CD4-positive, alpha-beta memory T cell (primary cell): ENCODE results near the gene MSI2. TPM values are rescaled to one million over a fixed set of nuclear protein-coding genes. Genes with fewer than 3 reads are reported as not detected.

Experiments
- CTCF ChIA-PET: fragments of 350-600 bp; sonication (Branson Sonifier 250); formaldehyde crosslinking; loops from one replicate; lab custom pipeline; 2021; ENCODE audit warnings: inconsistent platforms; ENCODE audit not compliant: partially characterized antibody; lab: Charles Lee
- POLR2A ChIA-PET: fragments of 350-600 bp; sonication (Branson Sonifier 250); formaldehyde crosslinking; loops from one replicate; lab custom pipeline; 2021; ENCODE audit not compliant: partially characterized antibody; lab: Charles Lee
- DNase-seq, 5 donors: peaks; one replicate each; pipeline versions ENCODE4 v3.0.0 to v3.0.0-alpha.2; 2020 to 2022; ENCODE audit warnings: mixed read lengths in 1 of 5
- H3K27ac ChIP-seq: one replicate; pipeline ENCODE4 v1.7.0; 2013; ENCODE audit warnings: low read depth, low read length
- H3K27me3 ChIP-seq: 2 replicates; pipeline ENCODE4 v1.7.0; 2013; ENCODE audit warnings: mild to moderate bottlenecking, low read length, moderate library complexity; ENCODE audit not compliant: insufficient read depth
- H3K36me3 ChIP-seq: 2 replicates; pipeline ENCODE4 v1.7.0; 2013; ENCODE audit warnings: mild to moderate bottlenecking, low read length, moderate library complexity; ENCODE audit not compliant: insufficient read depth
- H3K4me1 ChIP-seq: 2 replicates; pipeline ENCODE4 v1.7.0; 2013; ENCODE audit warnings: mild to moderate bottlenecking, low read length, moderate library complexity; ENCODE audit not compliant: insufficient read depth
- H3K4me3 ChIP-seq, 2 donors: one replicate each; pipeline ENCODE4 v1.7.0; 2013; ENCODE audit warnings: low read length in 2 of 2, mild to moderate bottlenecking in 1 of 2
- H3K9me3 ChIP-seq, 2 donors: one replicate each; pipeline ENCODE4 v1.7.0; 2013; ENCODE audit warnings: low read length in 2 of 2, control low read depth in 1 of 2; ENCODE audit not compliant: control insufficient read depth in 1 of 2
- H3K27ac Mint-ChIP-seq, 7 donors: one replicate each; pipeline ENCODE4 v1.8.0; 2020 to 2021; ENCODE audit warnings: mixed read lengths in 7 of 7, mild to moderate bottlenecking in 6 of 7, inconsistent platforms in 3 of 7, moderate library complexity in 3 of 7
- H3K27me3 Mint-ChIP-seq, 2 donors: one replicate each; pipeline ENCODE4 v1.8.0; 2020 to 2021; ENCODE audit warnings: mixed read lengths in 2 of 2
- H3K36me3 Mint-ChIP-seq, 2 donors: one replicate each; pipeline ENCODE4 v1.8.0; 2020 to 2021; ENCODE audit warnings: mixed read lengths in 2 of 2, inconsistent platforms in 1 of 2, mild to moderate bottlenecking in 1 of 2
- H3K4me1 Mint-ChIP-seq, 4 donors: one replicate each; pipeline ENCODE4 v1.8.0; 2020 to 2021; ENCODE audit warnings: mixed read lengths in 4 of 4, mild to moderate bottlenecking in 1 of 4
- H3K4me3 Mint-ChIP-seq, 8 donors: one replicate each; pipeline ENCODE4 v1.8.0; 2020 to 2021; ENCODE audit warnings: mixed read lengths in 8 of 8, mild to moderate bottlenecking in 7 of 8, moderate library complexity in 6 of 8, inconsistent platforms in 3 of 8
- H3K9me3 Mint-ChIP-seq, 8 donors: one replicate each; pipeline ENCODE4 v1.8.0; 2020 to 2021; ENCODE audit warnings: mixed read lengths in 8 of 8, mild to moderate bottlenecking in 5 of 8, inconsistent platforms in 3 of 8, moderate library complexity in 1 of 8
- intact Hi-C: fragments of 100-400 bp; cut with micrococcal nuclease; formaldehyde crosslinking; loops from one replicate; pipeline ENCODE4 v1.15.1; 2023
- polyA plus RNA-seq, 2 donors: library from polyadenylated mRNA; unstranded; fragments of 300-500 nt; fragmentation: Illumina TruSeq; gene quantifications; one replicate each; pipeline ENCODE4 v1.2.3, GENCODE V29; 2021
- total RNA-seq, 2 experiments: library from RNA; stranded (reverse); gene quantifications; one replicate each; pipeline ENCODE4 v1.2.3, GENCODE V29; 2021

MSI2 gene
- total and polyA plus RNA-seq, 4 experiments from 2014 or later, result 2.1 to 110 (median 55.3) TPM

- Histone ChIP-seq H3K4me3 (no peak overlapping the region), H3K27me3 (no peaks in the 10 kb centered on the region), H3K27ac (no peak overlapping the region), H3K4me1 (no peaks in the 10 kb centered on the region), H3K9me3 (no peaks in the 10 kb centered on the region), H3K36me3 (peaks cover 5% of the 10 kb centered on the region)
- POLR2A ChIA-PET, result interaction anchor here (0.6 kb wide), 1 partner anchor 461 kb away, joined by 3 read pairs; no protein-coding TSS in a partner anchor
- H3K27me3 Mint-ChIP-seq, result no peaks in the 10 kb centered on the region
- peaks cover 38% of the 10 kb centered on the region in 2 donors for H3K36me3 Mint-ChIP-seq
- CTCF ChIA-PET, result no interaction called here
- no peak overlapping the region for H3K4me3 Mint-ChIP-seq
- H3K9me3 Mint-ChIP-seq, result no peaks in the 10 kb centered on the region
- H3K27ac Mint-ChIP-seq, result peak overlapping the region in 1 of 7 donors; percentile 13
- intact Hi-C loops, result no loop called here
- DNase-seq, result no peak
- H3K4me1 Mint-ChIP-seq, result peaks cover 16 to 47% (median 37%) of the 10 kb centered on the region in 4 donors
Measured at GRCh38 chr17:57343717-57344116, 87.4 kb downstream of the MSI2 start.

DNA sequence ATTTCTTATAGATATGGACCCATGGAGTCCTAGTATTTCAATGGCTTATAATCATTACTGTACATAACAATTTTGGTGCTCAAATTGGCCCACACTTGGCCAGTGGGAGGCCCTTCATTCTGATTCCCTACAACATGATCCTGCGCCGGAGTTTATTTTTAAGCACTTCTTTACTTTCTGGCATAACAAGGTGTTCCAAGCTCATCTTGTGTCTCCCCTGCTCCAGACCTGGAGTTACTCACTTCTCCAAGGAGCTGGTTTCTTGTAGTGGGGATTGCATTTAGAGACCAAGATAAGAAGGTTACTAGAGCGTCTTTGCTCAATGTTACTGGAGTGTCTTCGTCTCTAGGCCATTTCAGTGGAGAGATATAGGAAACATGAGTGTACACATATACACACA, 87.9 kb downstream of the MSI2 start:
- ChIA-PET CTCF (no interaction called here), POLR2A (interaction anchor here (0.6 kb wide), 1 partner anchor 462 kb away, joined by 3 read pairs; no protein-coding TSS in a partner anchor)
- H3K4me3 Mint-ChIP-seq, result no peak overlapping the region
- intact Hi-C loops, result no loop called here
- H3K27ac Mint-ChIP-seq, result no peak overlapping the region
- H3K9me3 Mint-ChIP-seq, result no peaks in the 10 kb centered on the region
- H3K27me3 Mint-ChIP-seq, result no peaks in the 10 kb centered on the region
- Histone ChIP-seq H3K4me3 (no peak overlapping the region), H3K4me1 (no peaks in the 10 kb centered on the region), H3K9me3 (no peaks in the 10 kb centered on the region), H3K27ac (no peak overlapping the region), H3K27me3 (no peaks in the 10 kb centered on the region), H3K36me3 (peaks cover 5% of the 10 kb centered on the region)
- peaks cover 16 to 45% (median 33%) of the 10 kb centered on the region in 4 donors for H3K4me1 Mint-ChIP-seq
- H3K36me3 Mint-ChIP-seq, result peaks cover 39 to 42% of the 10 kb centered on the region in 2 donors
- no peak for DNase-seq

DNA sequence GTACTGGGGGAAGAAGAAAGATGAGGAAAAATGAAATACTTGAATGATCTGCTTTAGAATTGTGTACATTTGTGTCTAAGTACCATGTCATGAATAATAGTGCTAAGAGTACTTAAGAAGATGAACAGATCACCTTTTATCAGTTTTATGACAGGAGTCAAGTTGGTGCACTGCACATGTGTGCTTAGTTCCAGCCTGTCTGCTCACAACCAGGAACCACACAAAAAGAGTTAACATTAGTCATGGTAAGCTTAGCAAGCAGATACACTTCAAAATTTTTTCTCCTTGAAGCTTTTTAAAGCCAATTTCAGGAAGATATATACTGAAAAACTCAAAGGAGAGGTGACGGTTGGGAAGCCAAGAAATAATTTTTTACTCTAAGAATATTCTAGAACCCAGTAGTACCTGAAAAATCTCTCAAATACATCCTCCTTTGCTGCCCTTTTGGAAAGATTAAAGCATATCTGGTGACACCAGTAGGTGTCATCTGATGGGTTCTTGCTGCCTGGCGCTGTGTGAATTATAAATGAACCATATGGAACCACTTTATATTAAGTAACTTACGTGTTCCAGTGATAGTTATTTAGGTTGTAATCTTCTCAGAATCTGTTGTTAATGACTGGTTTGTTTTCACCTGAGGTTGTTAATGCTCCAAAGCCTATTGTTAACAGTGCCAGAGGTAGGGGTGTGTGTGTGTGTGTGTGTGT, 93.4 kb downstream of the MSI2 start:
- POLR2A ChIA-PET, result no interaction called here
- Mint-ChIP-seq H3K4me3 (no peak overlapping the region), H3K9me3 (no peaks in the 10 kb centered on the region)

GRCh38 chr17:57350266-57350665, 93.9 kb downstream of the MSI2 start:
- no peak overlapping the region for H3K4me3 ChIP-seq
- CTCF ChIA-PET, result no interaction called here
- peaks cover 29% of the 10 kb centered on the region for H3K4me1 ChIP-seq
- intact Hi-C loops, result no loop called here
- no peaks in the 10 kb centered on the region for H3K27me3 Mint-ChIP-seq
- no peaks in the 10 kb centered on the region for H3K9me3 Mint-ChIP-seq
- peak overlapping the region in 1 of 7 donors; percentile 66 for H3K27ac Mint-ChIP-seq
- POLR2A ChIA-PET, result no interaction called here
- peaks cover 42 to 50% of the 10 kb centered on the region in 2 donors for H3K36me3 Mint-ChIP-seq
- no peak for DNase-seq
- H3K4me1 Mint-ChIP-seq, result peaks cover 30 to 54% (median 37%) of the 10 kb centered on the region in 4 donors
- no peak overlapping the region for H3K27ac ChIP-seq
- H3K4me3 Mint-ChIP-seq, result no peak overlapping the region
- H3K9me3 ChIP-seq, result no peaks in the 10 kb centered on the region
- no peaks in the 10 kb centered on the region for H3K27me3 ChIP-seq
- peaks cover 5% of the 10 kb centered on the region for H3K36me3 ChIP-seq

More for the DNA sequence above, 93.4 kb downstream of the MSI2 start:
- peaks cover 23% of the 10 kb centered on the region for H3K4me1 ChIP-seq
- peaks cover 26 to 48% (median 34%) of the 10 kb centered on the region in 4 donors for H3K4me1 Mint-ChIP-seq
- no peak for DNase-seq
- H3K27ac Mint-ChIP-seq, result no peak overlapping the region
- no peaks in the 10 kb centered on the region for H3K9me3 ChIP-seq
- peaks cover 42 to 50% of the 10 kb centered on the region in 2 donors for H3K36me3 Mint-ChIP-seq
- no peaks in the 10 kb centered on the region for H3K27me3 ChIP-seq
- no peak overlapping the region for H3K4me3 ChIP-seq
- H3K36me3 ChIP-seq, result peaks cover 5% of the 10 kb centered on the region
- intact Hi-C loops, result no loop called here
- no peaks in the 10 kb centered on the region for H3K27me3 Mint-ChIP-seq
- CTCF ChIA-PET, result no interaction called here
- no peak overlapping the region for H3K27ac ChIP-seq

GRCh38 chr17:57352665-57353175, 96.4 kb downstream of the MSI2 start:
- peaks cover 32 to 43% of the 10 kb centered on the region in 2 donors for H3K36me3 Mint-ChIP-seq
- no peak for DNase-seq
- no peaks in the 10 kb centered on the region for H3K9me3 Mint-ChIP-seq
- ChIA-PET POLR2A (no interaction called here), CTCF (interaction anchor here (1.6 kb wide), 1 partner anchor 110 kb away, joined by 4 read pairs; no protein-coding TSS in a partner anchor)
- Histone ChIP-seq H3K27ac (no peak overlapping the region), H3K4me1 (peaks cover 41% of the 10 kb centered on the region), H3K36me3 (peaks cover 5% of the 10 kb centered on the region), H3K27me3 (no peaks in the 10 kb centered on the region), H3K9me3 (no peaks in the 10 kb centered on the region), H3K4me3 (no peak overlapping the region)
- intact Hi-C loops, result no loop called here
- H3K27ac Mint-ChIP-seq, result no peak overlapping the region
- H3K4me1 Mint-ChIP-seq, result peaks cover 38 to 69% (median 56%) of the 10 kb centered on the region in 4 donors
- H3K27me3 Mint-ChIP-seq, result no peaks in the 10 kb centered on the region
- H3K4me3 Mint-ChIP-seq, result no peak overlapping the region

DNA sequence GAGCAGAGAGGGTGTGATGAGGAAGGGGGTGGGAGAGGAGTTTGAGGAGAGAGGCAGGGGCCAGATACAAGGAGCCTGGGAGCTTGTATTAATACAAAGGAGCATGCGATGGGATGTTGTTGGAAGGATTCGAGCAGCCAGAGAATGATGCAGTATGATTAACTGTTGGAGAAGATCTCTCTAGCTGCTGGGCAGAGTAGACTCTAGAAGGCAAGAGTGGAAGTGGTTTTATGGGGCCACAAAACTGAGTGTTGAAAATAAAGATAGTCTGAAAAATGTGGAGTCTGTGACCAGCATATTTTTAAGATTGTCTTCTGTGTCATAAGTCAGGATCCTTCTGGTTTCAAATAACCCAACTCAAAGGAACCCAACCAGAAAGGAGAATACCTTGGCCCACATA, 98.3 kb downstream of the MSI2 start:
- POLR2A ChIA-PET, result no interaction called here
- intact Hi-C loops, result no loop called here
- CTCF ChIA-PET, result no interaction called here
- Histone ChIP-seq H3K36me3 (no peaks in the 10 kb centered on the region), H3K27me3 (no peaks in the 10 kb centered on the region), H3K4me1 (peaks cover 45% of the 10 kb centered on the region), H3K27ac (no peak overlapping the region), H3K4me3 (no peak overlapping the region), H3K9me3 (no peaks in the 10 kb centered on the region)
- DNase-seq, result no peak
- H3K36me3 Mint-ChIP-seq, result peaks cover 15 to 31% of the 10 kb centered on the region in 2 donors
- no peaks in the 10 kb centered on the region for H3K27me3 Mint-ChIP-seq
- peak overlapping the region in 3 of 7 donors; percentile 3 to 72 (median 41) for H3K27ac Mint-ChIP-seq
- H3K9me3 Mint-ChIP-seq, result no peaks in the 10 kb centered on the region
- peaks cover 44 to 68% (median 62%) of the 10 kb centered on the region in 4 donors for H3K4me1 Mint-ChIP-seq
- peak overlapping the region in 1 of 8 donors; percentile 28 for H3K4me3 Mint-ChIP-seq

- DNase-seq, result no peak
- intact Hi-C loops, result no loop called here
- Mint-ChIP-seq H3K36me3 (peaks cover 15 to 27% of the 10 kb centered on the region in 2 donors), H3K9me3 (no peaks in the 10 kb centered on the region), H3K4me1 (peaks cover 41 to 68% (median 60%) of the 10 kb centered on the region in 4 donors), H3K4me3 (peak overlapping the region in 1 of 8 donors; percentile 7), H3K27ac (peak overlapping the region in 4 of 7 donors; percentile 3 to 39 (median 5)), H3K27me3 (no peaks in the 10 kb centered on the region)
- H3K4me3 ChIP-seq, result no peak overlapping the region
- no peaks in the 10 kb centered on the region for H3K9me3 ChIP-seq
- peaks cover 45% of the 10 kb centered on the region for H3K4me1 ChIP-seq
- CTCF ChIA-PET, result no interaction called here
- H3K27ac ChIP-seq, result no peak overlapping the region
- POLR2A ChIA-PET, result no interaction called here
- no peaks in the 10 kb centered on the region for H3K36me3 ChIP-seq
- no peaks in the 10 kb centered on the region for H3K27me3 ChIP-seq
Measured at GRCh38 chr17:57355090-57355859, 99.0 kb downstream of the MSI2 start.
